T-cell (primary cell): ENCODE results near the gene PKD2L2. TPM values are rescaled to one million over a fixed set of nuclear protein-coding genes. Genes with fewer than 3 reads are reported as not detected.

ENCODE experiments used
- ATAC-seq, 4 experiments: fragments of 200-7000 bp in 3 of 4; fragments of 150-1000 bp in 1 of 4; cut with Tn5 transposase; replicated peaks in 1 of 4; 1 replicate in 3 of 4; 2 replicates in 1 of 4; pipeline ENCODE4 v1.10.0; 2021; ENCODE audit warnings: moderate library complexity in 3 of 4, mild to moderate bottlenecking in 2 of 4, moderate number of reproducible peaks in 1 of 4
- CTCF ChIA-PET, 2 donors: fragments of 300-600 bp; sonication (Branson Sonifier 250); formaldehyde crosslinking; loops; one replicate each; lab custom pipeline; 2022; ENCODE audit warnings: antibody characterized with exemption in 2 of 2; lab: Charles Lee
- POLR2A ChIA-PET, 2 donors: fragments of 300-600 bp; sonication (Branson Sonifier 250); formaldehyde crosslinking; loops; one replicate each; lab custom pipeline; 2022; ENCODE audit warnings: antibody characterized with exemption in 2 of 2; lab: Charles Lee
- DNase-seq, 35 experiments: peaks; one replicate each; pipeline versions ENCODE4 v3.0.0 to v3.0.0-alpha.2; 2013 to 2023
- H3K27ac ChIP-seq: one replicate; pipeline ENCODE4 v1.5.1; 2013; ENCODE audit warnings: low read length
- H3K27me3 ChIP-seq, 2 experiments: replicated peaks in 1 of 2; 1 replicate in 1 of 2; 2 replicates in 1 of 2; pipeline versions ENCODE4 v1.6.1 to v1.7.0; 2013; ENCODE audit warnings: low read length in 1 of 2, mixed read lengths in 1 of 2; ENCODE audit not compliant: control insufficient read depth in 2 of 2, insufficient read depth in 2 of 2; ENCODE audit errors: extremely low read depth in 1 of 2
- H3K36me3 ChIP-seq, 2 donors: 1 replicate in 1 of 2; 2 replicates in 1 of 2; pipeline versions ENCODE4 v1.6.1 to v1.7.0; 2013; ENCODE audit warnings: low read length in 1 of 2; ENCODE audit not compliant: control insufficient read depth in 2 of 2, insufficient read depth in 1 of 2; ENCODE audit errors: extremely low read depth in 1 of 2
- H3K4me1 ChIP-seq, 2 experiments: 1 replicate in 1 of 2; 2 replicates in 1 of 2; pipeline versions ENCODE4 v1.6.1 to v1.7.0; 2013; ENCODE audit warnings: low read length in 2 of 2, mixed read lengths in 1 of 2; ENCODE audit not compliant: insufficient read depth in 2 of 2, control insufficient read depth in 1 of 2; ENCODE audit errors: extremely low read depth in 1 of 2
- H3K4me3 ChIP-seq, 2 donors: 1 replicate in 1 of 2; 2 replicates in 1 of 2; pipeline versions ENCODE4 v1.5.1 to v1.7.0; 2013; ENCODE audit warnings: mild to moderate bottlenecking in 2 of 2, low read length in 1 of 2, moderate library complexity in 1 of 2; ENCODE audit not compliant: control insufficient read depth in 1 of 2; ENCODE audit errors: extremely low read depth in 1 of 2
- H3K9me3 ChIP-seq: 2 replicates; pipeline ENCODE4 v1.7.0; 2013
- H3K27ac Mint-ChIP-seq, 2 donors: one replicate each; pipeline ENCODE4 v1.8.0; 2020 to 2021; ENCODE audit warnings: mild to moderate bottlenecking in 2 of 2, mixed read lengths in 2 of 2
- H3K27me3 Mint-ChIP-seq, 2 donors: one replicate each; pipeline ENCODE4 v1.8.0; 2021 to 2022; ENCODE audit warnings: mixed read lengths in 2 of 2
- H3K36me3 Mint-ChIP-seq: one replicate; pipeline ENCODE4 v1.8.0; 2021; ENCODE audit warnings: mixed read lengths
- H3K4me1 Mint-ChIP-seq, 3 donors: one replicate each; pipeline ENCODE4 v1.8.0; 2020 to 2022; ENCODE audit warnings: mixed read lengths in 3 of 3, mild to moderate bottlenecking in 1 of 3
- H3K4me3 Mint-ChIP-seq, 3 donors: one replicate each; pipeline ENCODE4 v1.8.0; 2020 to 2022; ENCODE audit warnings: mild to moderate bottlenecking in 3 of 3, mixed read lengths in 3 of 3, moderate library complexity in 3 of 3
- H3K9me3 Mint-ChIP-seq, 3 donors: one replicate each; pipeline ENCODE4 v1.8.0; 2020 to 2022; ENCODE audit warnings: mixed read lengths in 3 of 3
- WGBS: methylation state at CpG from one replicate; pipeline ENCODE4 v1.1.5; 2013; ENCODE audit warnings: missing lambda C conversion rate; ENCODE audit not compliant: insufficient coverage; 5-methylcytosine and 5-hydroxymethylcytosine counted together
- total RNA-seq, 35 experiments: library from RNA in 6 of 35; stranded (reverse) in 6 of 35; fragments of 120-200 nt in 1 of 35; gene quantifications; one replicate each; pipeline versions ENCODE4 v1.2.1 to v1.2.4 and lab custom pipeline; 2013 to 2026

The PKD2L2 gene
- total RNA-seq, 5 donors from 2014 or later (not counting 1 experiment from before 2014, with no cell fraction given): not detected

DNA sequence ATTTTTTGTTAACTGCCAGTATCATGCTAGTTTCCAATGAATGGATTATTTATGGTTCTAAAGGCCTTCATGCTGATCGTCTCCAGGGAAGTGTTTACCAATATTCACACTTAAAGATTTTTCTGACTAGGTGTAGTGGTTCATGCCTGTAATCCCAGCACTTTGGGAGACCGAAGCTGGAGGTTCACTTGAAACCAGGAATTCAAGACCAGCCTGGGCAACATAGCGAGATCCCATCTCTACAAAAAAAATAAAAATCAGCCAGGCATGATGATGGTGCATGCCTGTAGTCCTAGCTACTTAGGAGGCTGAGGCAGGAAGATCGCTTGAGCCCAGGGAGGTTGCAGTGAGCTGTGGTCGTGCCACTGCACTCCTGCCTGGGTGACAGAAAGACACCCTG, 100.2 kb downstream of the PKD2L2 start:
- ATAC-seq (no peak), DNase-seq (no peak)
- Mint-ChIP-seq H3K36me3 (peaks cover 40% of the 10 kb centered on the region), H3K27ac (no peak overlapping the region), H3K27me3 (no peaks in the 10 kb centered on the region), H3K4me1 (peaks cover 8 to 14% (median 12%) of the 10 kb centered on the region in 3 donors), H3K4me3 (no peak overlapping the region), H3K9me3 (no peaks in the 10 kb centered on the region)
- no peak overlapping the region for H3K4me3 ChIP-seq
- H3K27ac ChIP-seq: no peak overlapping the region
- ChIA-PET CTCF (no interaction called here), POLR2A (no interaction called here)
- peaks cover 3 to 8% of the 10 kb centered on the region in 2 donors for H3K36me3 ChIP-seq
- 100% methylated on average over 1 of the region's 5 CpGs for WGBS
- no peaks in the 10 kb centered on the region for H3K9me3 ChIP-seq
- no peaks in the 10 kb centered on the region for H3K27me3 ChIP-seq
- no peaks in the 10 kb centered on the region for H3K4me1 ChIP-seq

Other genes with a start within 250 kb of the PKD2L2 start
- gene KLHL3, start 153.4 kb upstream of the PKD2L2 start, total RNA-seq: 10 to 100 TPM; 15.1 to 28.0 (median 26.5) TPM
- 10 to 100 TPM; 30.3 to 41.4 (median 32.7) TPM for gene HNRNPA0, start 135.1 kb upstream of the PKD2L2 start, total RNA-seq
- gene MYOT, start 21.6 kb upstream of the PKD2L2 start, total RNA-seq: not detected
- gene FAM13B, start 143.6 kb downstream of the PKD2L2 start, total RNA-seq: 10 to 100 TPM; 43.4 to 53.7 (median 49.6) TPM
- not detected for gene WNT8A, start 194.6 kb downstream of the PKD2L2 start, total RNA-seq
- gene NME5, start 250.0 kb downstream of the PKD2L2 start, total RNA-seq: not detected